ENCODE measurements around the gene PRUNE2. TPM values are rescaled to one million over a fixed set of nuclear protein-coding genes. Genes with fewer than 3 reads are reported as not detected.
"Not testable (repeated sequence)": the region's sequence is repeated elsewhere in the genome, so short reads cannot be mapped to it uniquely, and the experiment has no call there.

The PRUNE2 gene
- total RNA-seq, 2 donors from 2014 or later: 0.24 to 0.39 TPM

DNA sequence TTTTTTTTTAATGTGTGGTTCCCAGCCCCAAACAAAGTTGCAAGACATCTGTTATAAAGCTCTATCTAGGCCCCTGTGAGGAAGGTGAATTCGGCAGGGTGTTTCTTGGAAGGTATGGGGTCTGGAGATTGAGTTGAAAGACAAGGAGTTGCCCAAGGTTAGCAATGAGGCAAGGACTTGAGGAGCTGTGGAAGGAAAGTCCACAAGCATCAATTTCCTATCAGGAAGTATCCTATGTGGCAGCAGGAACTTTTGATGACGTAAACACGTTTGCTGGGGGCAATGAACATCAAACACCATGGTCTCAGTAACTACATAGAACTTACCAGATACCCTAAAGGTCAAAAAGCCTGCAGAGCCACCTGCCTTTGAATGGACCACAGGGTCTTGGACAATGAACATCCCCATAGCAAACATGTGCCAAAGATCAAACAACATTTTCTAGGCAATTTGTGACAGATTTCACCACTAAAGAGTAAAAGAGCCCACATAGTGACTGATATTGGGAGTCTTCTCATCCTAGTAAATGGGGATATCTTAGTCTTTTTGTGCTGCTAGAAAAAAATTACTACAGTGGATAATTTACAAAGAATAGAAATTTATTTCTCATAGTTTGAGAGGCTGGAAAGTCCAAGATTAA lies 301.9 kb downstream of the PRUNE2 start:
- Mint-ChIP-seq H3K27me3 (peaks cover 4% of the 10 kb centered on the region), H3K4me3 (no peak overlapping the region), H3K9me3 (no peaks in the 10 kb centered on the region), H3K27ac (peak overlapping the region; percentile 62), H3K36me3 (ENCODE audit: low read depth) (no peaks in the 10 kb centered on the region), H3K4me1 (peaks cover 5% of the 10 kb centered on the region)
- ATAC-seq (replicated peaks): peak; percentile 18

DNA sequence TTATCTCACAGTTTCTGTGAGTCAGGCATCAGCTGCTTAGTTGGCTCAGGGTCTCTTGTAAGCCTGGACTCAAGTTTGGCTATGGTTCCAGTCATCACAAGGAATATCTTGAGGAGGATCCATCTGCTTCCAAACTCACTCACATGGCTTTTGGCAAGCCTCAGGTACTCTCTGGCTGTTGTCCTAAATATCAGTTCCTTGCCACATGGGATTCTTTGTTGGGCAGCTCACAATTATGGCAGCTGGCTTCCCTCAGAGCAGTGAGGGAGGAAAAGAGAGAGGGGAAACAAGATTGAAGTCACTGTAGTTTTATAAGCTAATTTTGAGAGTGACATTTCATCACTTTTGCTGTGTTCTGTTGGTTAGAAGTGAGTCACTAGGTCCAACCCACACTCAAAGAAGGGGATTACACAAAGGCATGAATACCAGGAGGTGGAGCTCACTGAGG lies 302.4 kb downstream of the PRUNE2 start:
- Mint-ChIP-seq H3K27ac (peak overlapping the region; percentile 62), H3K4me3 (no peak overlapping the region), H3K9me3 (no peaks in the 10 kb centered on the region), H3K27me3 (peaks cover 4% of the 10 kb centered on the region), H3K36me3 (ENCODE audit: low read depth) (no peaks in the 10 kb centered on the region), H3K4me1 (peaks cover 5% of the 10 kb centered on the region)
- peak; percentile 81 for ATAC-seq (replicated peaks)

DNA sequence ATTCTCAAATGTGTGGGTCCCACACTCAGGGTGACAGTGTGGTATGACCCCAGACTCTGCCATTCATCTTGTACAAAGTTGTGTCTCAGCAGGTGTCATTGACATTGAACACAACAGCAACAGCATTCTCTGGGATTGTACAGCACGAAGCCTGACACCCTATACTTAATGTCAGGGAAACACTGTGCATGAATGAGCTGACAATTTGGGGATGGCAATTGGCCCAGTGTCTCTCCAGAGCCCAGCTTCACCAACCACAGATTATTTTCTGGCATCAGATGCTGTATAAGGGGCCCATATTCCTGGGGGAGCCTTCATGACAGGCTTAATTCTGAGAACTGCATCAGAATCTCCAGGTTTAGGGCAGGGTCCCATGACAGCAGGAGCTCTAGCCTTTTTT lies 303.7 kb downstream of the PRUNE2 start:
- ATAC-seq (replicated peaks): no peak
- Mint-ChIP-seq H3K4me1 (peaks cover 5% of the 10 kb centered on the region), H3K27me3 (peaks cover 12% of the 10 kb centered on the region), H3K4me3 (no peak overlapping the region), H3K36me3 (ENCODE audit: low read depth) (no peaks in the 10 kb centered on the region), H3K27ac (no peak overlapping the region), H3K9me3 (no peaks in the 10 kb centered on the region)

DNA sequence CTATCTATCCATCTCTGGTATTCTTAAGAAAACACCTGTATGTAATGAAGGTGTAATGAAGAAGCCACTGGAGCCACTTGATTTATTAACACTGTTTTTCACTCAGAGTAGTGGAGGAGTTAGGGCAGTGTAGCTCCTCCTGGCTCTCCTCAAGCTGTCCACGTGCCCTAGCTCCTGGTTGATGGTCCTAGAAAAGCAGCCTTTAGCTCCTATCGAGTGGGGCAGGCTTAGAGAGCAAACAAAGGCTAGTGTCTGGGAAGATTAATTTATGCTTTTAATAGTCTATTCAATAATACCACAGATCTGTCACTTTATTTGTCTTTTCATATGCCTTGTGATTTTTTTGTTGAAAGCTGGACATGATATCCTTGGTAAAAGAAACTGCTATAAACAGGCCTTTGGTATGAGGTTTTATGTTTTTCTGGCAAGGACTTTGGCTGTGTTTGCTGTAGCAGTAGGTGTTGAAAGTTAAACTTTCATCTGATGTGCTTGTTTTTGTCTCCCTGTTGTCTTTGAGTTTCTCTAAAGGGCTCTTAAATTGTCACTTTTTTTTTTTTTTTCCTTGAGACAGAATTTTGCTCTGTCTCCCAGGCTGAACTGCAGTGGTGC lies 305.8 kb downstream of the PRUNE2 start:
- H3K27me3 Mint-ChIP-seq: peaks cover 14% of the 10 kb centered on the region
- no peak overlapping the region for H3K27ac Mint-ChIP-seq
- H3K36me3 Mint-ChIP-seq (ENCODE audit: low read depth): no peaks in the 10 kb centered on the region
- ATAC-seq (replicated peaks): no peak
- no peaks in the 10 kb centered on the region for H3K9me3 Mint-ChIP-seq
- no peak overlapping the region for H3K4me3 Mint-ChIP-seq
- peaks cover 5% of the 10 kb centered on the region for H3K4me1 Mint-ChIP-seq

DNA sequence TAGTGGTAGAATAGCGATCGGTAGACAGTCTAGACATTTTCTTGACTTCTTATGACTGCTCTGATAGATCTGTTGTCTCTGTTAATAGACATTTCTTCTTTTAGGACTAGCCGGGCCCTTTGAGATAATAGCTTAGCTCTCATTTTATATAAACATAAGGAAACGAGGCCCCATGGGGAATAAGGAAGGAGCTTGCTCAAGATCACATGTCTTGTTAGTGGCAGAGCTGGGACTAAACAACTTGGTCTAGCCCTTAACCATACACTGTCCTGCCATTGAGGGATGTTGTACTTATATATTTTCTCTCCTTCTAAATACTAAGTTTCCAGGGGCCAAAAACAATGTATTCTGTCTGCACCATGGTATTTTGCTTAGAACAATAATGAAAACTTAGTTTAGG lies 306.9 kb downstream of the PRUNE2 start:
- H3K27ac Mint-ChIP-seq: no peak overlapping the region

DNA sequence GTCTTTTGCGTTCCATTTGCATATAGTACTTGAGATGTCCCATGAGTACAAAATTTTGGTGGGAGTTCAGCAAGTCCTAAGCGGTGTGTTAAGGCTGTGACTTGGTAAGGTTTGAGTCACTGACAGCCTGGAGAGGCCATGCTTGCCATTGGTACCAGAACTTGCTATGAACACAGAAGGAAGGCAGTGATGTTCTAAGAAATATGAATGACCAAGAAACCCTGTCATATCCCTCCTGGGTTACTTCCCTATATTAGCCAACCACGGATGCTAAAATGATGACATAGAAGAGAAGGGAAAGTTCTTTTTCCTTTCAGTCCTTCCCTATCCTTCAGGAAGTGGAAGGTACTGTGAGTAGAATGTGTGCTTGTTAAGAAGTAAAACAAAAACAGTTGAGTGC lies 310.3 kb downstream of the PRUNE2 start:
- Mint-ChIP-seq H3K36me3 (ENCODE audit: low read depth) (no peaks in the 10 kb centered on the region), H3K27me3 (peaks cover 12% of the 10 kb centered on the region), H3K9me3 (no peaks in the 10 kb centered on the region), H3K4me3 (no peak overlapping the region), H3K4me1 (peaks cover 7% of the 10 kb centered on the region), H3K27ac (no peak overlapping the region)
- no peak for ATAC-seq (replicated peaks)

More for the DNA sequence above, 306.9 kb downstream of the PRUNE2 start:
- Mint-ChIP-seq H3K4me3 (no peak overlapping the region), H3K4me1 (peaks cover 5% of the 10 kb centered on the region), H3K9me3 (no peaks in the 10 kb centered on the region), H3K36me3 (ENCODE audit: low read depth) (no peaks in the 10 kb centered on the region), H3K27me3 (peaks cover 16% of the 10 kb centered on the region)
- no peak for ATAC-seq (replicated peaks)

DNA sequence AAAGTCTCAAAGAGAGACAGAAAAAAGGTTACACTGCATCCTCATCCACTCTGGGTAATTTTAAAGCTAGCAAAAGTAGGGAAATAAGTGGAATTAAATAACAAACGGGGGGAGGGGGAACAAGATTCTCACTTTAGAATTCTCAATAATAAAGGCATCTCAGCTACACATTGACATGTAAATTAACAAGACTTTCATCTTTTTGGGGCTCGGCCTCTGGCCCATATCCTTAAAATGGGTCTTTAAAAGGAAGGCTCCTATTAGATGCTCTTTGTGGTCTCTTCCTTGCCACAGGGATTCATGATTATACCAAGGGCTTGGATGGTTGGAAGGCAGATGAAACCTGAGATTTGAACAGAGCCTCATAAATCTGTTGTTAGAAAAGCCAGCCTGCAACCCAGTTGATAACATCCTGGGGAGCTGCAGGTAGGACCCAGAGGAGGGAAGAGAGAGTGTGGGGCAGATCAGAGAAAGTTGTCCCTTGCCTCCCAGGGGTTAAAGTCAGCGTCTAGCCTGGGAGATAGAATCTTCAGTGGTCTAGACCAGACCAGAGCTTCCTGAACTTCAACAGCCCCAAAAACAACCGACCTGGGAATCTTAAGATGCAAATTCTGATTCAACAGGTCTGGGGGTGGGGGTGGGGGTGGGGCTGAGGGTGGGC lies 311.0 kb downstream of the PRUNE2 start:
- no peak for ATAC-seq (replicated peaks)
- no peak overlapping the region for H3K27ac Mint-ChIP-seq

DNA sequence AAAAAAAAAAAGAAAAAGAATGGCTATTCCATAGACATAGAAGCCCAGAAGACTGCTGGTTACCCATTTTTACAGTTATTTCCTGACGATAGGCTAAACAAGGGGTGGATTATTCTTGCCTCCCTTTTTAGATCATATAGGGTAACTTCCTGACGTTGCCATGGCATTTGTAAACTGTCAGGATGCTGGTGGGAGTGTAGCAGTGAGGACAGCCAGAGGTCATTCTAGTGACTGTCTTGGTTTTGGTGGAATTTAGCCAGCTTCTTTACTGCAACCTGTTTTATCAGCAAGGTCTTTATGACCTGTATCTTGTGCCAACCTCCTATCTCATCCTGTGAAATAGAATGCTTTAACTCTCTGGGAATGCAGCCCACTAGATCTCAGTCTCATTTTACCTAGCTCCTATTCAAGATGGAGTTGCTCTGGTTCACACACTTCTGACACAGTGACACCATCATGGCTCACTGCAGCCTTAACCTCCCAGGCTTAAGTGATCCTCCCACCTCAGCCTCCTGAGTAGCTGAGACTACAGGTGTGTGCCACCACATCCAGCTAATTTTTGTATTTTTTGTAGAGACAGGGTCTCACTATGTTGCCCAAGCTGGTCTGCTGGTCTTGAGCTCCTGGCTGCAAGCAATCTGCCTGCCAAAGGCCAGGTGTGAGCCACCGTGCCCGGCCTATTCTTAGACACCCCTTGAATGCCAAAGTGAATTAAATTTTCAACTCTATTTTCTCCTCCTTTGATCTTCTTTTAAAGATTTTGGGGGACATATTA lies 311.8 kb downstream of the PRUNE2 start:
- H3K4me3 Mint-ChIP-seq; H3K36me3 Mint-ChIP-seq (ENCODE audit: low read depth); ATAC-seq (replicated peaks); H3K4me1 Mint-ChIP-seq; H3K27ac Mint-ChIP-seq; H3K9me3 Mint-ChIP-seq: not testable (repeated sequence)
- H3K27me3 Mint-ChIP-seq: peaks cover 12% of the 10 kb centered on the region

More for the DNA sequence above, 311.0 kb downstream of the PRUNE2 start:
- peaks cover 12% of the 10 kb centered on the region for H3K27me3 Mint-ChIP-seq
- no peaks in the 10 kb centered on the region for H3K9me3 Mint-ChIP-seq
- no peak overlapping the region for H3K4me3 Mint-ChIP-seq
- H3K36me3 Mint-ChIP-seq (ENCODE audit: low read depth): no peaks in the 10 kb centered on the region
- H3K4me1 Mint-ChIP-seq: peaks cover 7% of the 10 kb centered on the region

DNA sequence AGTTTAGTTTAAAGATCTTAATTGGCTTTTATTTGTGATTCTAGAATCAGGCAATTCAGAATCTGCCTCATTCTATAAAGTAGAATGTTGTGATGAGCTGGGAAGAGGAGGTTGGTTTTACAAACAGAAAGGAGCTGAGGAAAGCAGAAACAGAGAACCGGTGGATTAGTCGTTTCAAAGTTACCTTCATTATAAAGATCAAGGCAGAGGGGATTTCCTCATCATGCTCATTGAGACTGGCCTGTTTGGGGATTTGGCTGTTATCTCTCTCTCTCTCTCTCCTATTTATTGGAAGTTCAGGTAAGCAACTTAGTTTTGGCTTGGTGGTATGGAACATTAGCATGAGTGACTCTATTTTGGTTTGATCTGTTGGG lies 313.0 kb downstream of the PRUNE2 start:
- Mint-ChIP-seq H3K9me3 (no peaks in the 10 kb centered on the region), H3K27ac (no peak overlapping the region), H3K4me3 (no peak overlapping the region), H3K36me3 (ENCODE audit: low read depth) (no peaks in the 10 kb centered on the region), H3K27me3 (peaks cover 12% of the 10 kb centered on the region), H3K4me1 (peaks cover 7% of the 10 kb centered on the region)
- no peak for ATAC-seq (replicated peaks)

DNA sequence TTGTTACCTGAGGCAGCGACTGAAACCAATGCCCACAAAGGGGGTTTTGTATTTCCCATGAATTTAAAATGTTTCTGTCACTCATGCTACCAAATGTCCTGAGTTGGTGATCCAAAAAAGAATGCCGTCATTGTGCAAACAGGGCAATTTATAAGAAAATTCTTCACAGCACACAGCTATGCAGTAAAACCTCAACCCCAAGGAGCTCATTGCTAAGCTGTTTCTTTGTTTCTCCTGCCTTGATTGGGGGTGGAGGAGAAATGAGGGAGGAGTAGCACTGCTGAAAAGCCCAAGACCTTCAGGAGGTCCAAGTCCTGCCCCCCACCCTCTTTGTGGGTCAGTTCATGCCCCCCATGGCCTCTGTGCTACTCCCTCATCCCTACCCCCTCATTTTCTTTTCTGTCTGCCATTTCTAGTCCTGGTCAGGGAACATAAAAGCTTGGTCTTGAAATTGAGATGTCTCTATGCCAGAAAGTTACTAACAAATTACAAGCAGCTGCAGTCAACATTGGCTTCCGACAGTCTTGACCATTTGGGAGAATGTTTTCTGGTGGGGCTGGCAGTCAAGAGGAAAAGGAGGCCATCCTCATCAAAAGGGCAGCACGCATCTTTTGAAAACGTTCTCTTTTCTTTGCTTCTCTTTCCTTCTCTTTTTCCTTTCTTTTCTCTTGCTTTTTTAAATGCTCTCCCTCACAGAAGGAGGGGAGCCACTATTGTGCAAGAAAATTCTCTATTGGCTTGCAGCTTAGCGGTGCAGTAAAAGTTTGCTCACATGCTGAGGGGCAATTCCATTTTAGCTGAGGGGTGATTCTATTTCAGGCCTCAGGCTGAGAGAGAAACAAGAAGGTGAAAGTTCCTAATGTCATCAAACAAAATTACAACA lies 313.6 kb downstream of the PRUNE2 start:
- Mint-ChIP-seq H3K9me3 (no peaks in the 10 kb centered on the region), H3K4me1 (peaks cover 7% of the 10 kb centered on the region), H3K27me3 (peaks cover 6% of the 10 kb centered on the region), H3K4me3 (no peak overlapping the region), H3K36me3 (ENCODE audit: low read depth) (no peaks in the 10 kb centered on the region), H3K27ac (no peak overlapping the region)
- no peak for ATAC-seq (replicated peaks)

DNA sequence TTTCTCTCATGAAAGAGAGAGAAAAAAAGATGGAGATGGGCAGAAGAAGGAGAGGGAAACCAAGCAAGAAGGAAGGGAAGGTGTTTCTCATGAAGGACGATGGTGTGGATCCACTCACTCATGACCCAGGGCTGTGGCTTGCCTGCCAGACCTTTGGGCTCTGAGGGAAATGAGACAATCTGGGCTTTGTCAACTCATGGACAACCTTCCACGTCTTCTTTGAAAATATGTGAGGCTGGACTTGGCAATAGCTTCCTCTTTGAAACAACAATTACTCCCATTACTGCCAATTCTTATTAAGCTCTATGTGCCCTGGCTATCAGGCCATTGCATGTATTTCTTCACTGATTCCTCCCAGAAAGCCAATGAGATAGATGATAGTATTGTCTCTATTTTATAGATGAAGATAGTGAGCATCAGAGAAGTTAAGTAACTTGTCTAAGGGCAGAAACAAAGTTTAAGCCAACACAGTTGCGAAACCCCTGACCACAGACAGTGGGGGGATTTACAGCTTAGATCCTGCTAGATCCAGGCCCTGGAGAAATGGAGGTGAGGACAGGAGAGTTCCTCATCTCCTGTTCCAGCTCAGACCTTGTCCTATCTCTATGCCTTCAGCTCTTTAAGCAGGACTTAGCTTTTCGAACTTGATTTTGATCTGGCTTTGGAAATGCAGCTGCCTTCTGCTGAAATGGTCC lies 314.5 kb downstream of the PRUNE2 start:
- no peak overlapping the region for H3K27ac Mint-ChIP-seq
- no peak overlapping the region for H3K4me3 Mint-ChIP-seq
- no peaks in the 10 kb centered on the region for H3K36me3 Mint-ChIP-seq (ENCODE audit: low read depth)
- peaks cover 3% of the 10 kb centered on the region for H3K27me3 Mint-ChIP-seq
- peaks cover 7% of the 10 kb centered on the region for H3K4me1 Mint-ChIP-seq
- no peaks in the 10 kb centered on the region for H3K9me3 Mint-ChIP-seq
- no peak for ATAC-seq (replicated peaks)

DNA sequence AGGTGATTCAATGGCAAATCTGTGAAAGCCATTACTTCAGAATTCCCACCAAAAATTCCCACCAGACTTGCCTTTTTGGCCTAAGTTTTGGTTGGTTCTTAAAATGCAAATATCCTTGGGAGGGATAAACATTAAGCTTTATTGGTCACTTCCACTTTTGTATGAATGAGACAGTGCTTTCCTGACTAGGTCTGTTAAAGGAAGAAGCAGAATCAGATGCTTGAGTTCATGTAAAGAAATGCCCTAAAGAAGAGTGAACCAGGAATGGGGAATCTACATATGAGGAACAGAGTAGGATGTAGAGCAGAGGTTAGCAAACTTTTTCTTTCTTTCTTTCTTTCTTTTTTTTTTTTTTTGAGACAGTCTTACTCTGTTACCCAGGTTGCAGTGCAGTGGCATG lies 317.6 kb downstream of the PRUNE2 start:
- peaks cover 7% of the 10 kb centered on the region for H3K4me1 Mint-ChIP-seq
- H3K27ac Mint-ChIP-seq: no peak overlapping the region
- H3K4me3 Mint-ChIP-seq: no peak overlapping the region
- H3K36me3 Mint-ChIP-seq (ENCODE audit: low read depth): no peaks in the 10 kb centered on the region
- no peaks in the 10 kb centered on the region for H3K9me3 Mint-ChIP-seq
- ATAC-seq (replicated peaks): no peak
- H3K27me3 Mint-ChIP-seq: no peaks in the 10 kb centered on the region
